Dendritic cell treated with granulocyte-macrophage colony-stimulating factor and Interleukin-4, amounts not matched to agents 40 ng/mL and 50 ng/mL, for 4 days (primary cell): ENCODE results near the gene MAP1LC3B2.

Experiments
- H3K27ac Mint-ChIP-seq: one replicate; pipeline ENCODE4 v1.8.0; 2022; ENCODE audit warnings: mild to moderate bottlenecking, mixed read lengths
- H3K27me3 Mint-ChIP-seq: one replicate; pipeline ENCODE4 v1.8.0; 2022; ENCODE audit warnings: mild to moderate bottlenecking, mixed read lengths
- H3K36me3 Mint-ChIP-seq: one replicate; pipeline ENCODE4 v1.8.0; 2022; ENCODE audit warnings: low read depth, mixed read lengths
- H3K4me1 Mint-ChIP-seq: one replicate; pipeline ENCODE4 v1.8.0; 2022; ENCODE audit warnings: low read depth, mixed read lengths
- H3K4me3 Mint-ChIP-seq: one replicate; pipeline ENCODE4 v1.8.0; 2022; ENCODE audit warnings: mild to moderate bottlenecking, moderate library complexity, mixed read lengths
- H3K9me3 Mint-ChIP-seq: one replicate; pipeline ENCODE4 v1.8.0; 2022; ENCODE audit warnings: mixed read lengths
- intact Hi-C: fragments of 100-400 bp; cut with micrococcal nuclease; formaldehyde crosslinking; loops from one replicate; pipeline ENCODE4 v1.15.0; 2022

MAP1LC3B2 gene

DNA sequence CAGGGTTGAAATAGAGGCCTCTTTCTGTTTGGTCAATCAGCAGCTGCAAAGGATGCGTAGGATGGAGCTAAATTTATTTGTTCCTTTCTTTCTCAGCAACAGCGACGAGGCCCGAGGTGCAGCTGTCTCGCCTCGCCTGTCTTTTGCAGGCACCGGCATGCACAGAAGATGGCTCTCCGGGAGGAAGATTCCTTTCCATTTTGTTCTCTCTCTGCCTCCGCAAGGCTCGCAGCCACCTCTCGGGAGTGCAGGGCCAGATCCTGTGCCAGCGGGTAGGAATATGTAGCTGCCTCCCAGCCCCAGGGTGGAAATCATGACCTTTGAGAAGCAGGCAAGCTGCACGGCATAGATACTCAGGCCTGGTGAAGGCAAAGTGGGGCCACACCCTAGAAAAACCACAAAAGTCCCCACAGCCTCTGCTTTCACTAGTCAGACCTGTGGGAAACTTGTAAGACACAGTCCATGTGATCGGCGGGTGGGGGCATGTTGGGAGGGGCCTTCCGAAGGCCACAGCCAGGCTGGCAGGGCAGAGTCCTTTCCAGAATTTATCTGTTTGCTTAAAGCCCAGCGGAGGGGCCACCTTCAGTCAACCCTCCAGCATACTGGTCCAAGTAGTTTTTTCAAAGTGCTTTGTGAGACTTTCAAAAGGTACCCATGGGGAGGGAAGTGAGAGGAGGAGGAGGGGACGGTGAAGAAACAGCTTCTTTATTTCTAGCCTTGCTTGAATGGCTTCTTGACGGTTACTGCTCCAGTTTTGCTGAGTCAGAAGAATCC is at the start of gene MAP1LC3B2:
TSS of gene MAP1LC3B2 (plus strand) at position 220 of the 774 bp plus-strand sequence. CDS start 16,562 bp downstream, outside the sequence.
- Mint-ChIP-seq H3K4me3 (peak within 1 kb of the TSS; percentile 61), H3K27me3 (peaks cover 3% of the 10 kb centered on the region), H3K36me3 (peaks cover 11% of the 10 kb centered on the region), H3K9me3 (peaks cover 12% of the 10 kb centered on the region), H3K27ac (peak within 1 kb of the TSS; percentile 96), H3K4me1 (peaks cover 53% of the 10 kb centered on the region)
- intact Hi-C loops, result loop anchor here (2.0 kb wide), 1 partner anchor 21 kb away; no protein-coding TSS in a partner anchor

DNA sequence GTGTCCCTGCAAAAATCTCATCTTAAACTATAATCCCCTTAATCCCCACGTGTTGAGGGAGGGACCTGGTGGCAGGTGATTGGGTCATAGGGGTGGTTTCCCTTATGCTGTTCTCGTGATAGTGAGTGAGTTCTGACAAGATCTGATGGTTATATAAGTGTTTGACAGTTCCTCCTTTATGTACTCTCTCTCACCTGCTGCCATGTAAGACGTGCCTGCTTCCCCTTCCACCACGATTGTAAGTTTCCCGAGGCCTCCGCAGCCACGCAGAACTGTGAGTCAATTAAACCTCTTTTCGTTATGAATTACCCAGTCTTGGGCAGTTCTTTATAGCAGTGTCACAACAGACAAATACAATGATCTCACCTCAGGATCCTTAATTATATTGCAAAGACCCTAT is 45.2 kb upstream of the MAP1LC3B2 start:
- Mint-ChIP-seq H3K4me1 (peaks cover 53% of the 10 kb centered on the region), H3K27ac (peak overlapping the region; percentile 6), H3K27me3 (peaks cover 1% of the 10 kb centered on the region), H3K36me3 (no peaks in the 10 kb centered on the region), H3K4me3 (no peak overlapping the region), H3K9me3 (no peaks in the 10 kb centered on the region)
- intact Hi-C loops, result no loop called here

DNA sequence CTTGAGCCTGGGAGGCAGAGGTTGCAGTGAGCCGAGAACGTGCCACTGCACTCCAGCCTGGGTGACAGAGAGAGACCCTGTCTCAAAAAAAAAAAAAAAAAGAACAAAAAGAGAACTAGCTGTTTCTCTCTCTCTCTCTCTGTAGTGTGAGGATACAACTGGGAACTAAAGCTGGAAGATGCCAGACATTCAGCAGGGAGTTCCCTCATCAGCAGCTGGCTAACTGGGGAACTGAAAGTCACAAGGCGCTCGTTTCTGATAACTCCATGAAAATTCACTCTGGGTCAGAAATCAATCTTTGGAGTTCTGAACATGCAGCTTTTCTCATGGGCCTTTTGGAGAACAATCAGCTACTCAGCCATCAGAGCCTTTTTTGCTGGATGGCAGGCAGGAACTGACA is 43.5 kb upstream of the MAP1LC3B2 start:
- H3K27me3 Mint-ChIP-seq, result peaks cover 14% of the 10 kb centered on the region
- peak overlapping the region; percentile 74 for H3K27ac Mint-ChIP-seq
- H3K36me3 Mint-ChIP-seq, result no peaks in the 10 kb centered on the region
- peaks cover 57% of the 10 kb centered on the region for H3K4me1 Mint-ChIP-seq
- intact Hi-C loops, result no loop called here
- peak overlapping the region; percentile 4 for H3K4me3 Mint-ChIP-seq
- no peaks in the 10 kb centered on the region for H3K9me3 Mint-ChIP-seq

DNA sequence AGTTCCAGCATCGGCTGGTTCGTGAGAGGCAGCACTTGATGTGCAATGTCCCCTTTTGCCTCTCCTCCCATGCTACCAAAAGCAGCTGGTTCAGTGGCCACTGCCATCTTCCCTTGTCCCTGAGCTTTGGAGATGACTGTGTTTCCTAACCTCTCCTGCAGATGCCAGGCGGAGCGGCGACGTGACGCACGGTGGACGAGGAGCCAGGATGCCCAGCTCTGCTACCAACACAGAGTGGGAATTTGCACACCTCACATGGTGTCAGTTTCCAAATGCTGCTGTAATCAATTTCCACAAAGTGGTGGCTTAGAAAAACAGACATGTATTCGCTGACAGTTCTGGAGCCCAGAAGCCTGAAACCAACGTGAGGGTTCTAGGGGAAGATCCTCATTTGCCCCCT is 42.5 kb upstream of the MAP1LC3B2 start:
- no peaks in the 10 kb centered on the region for H3K9me3 Mint-ChIP-seq
- intact Hi-C loops, result no loop called here
- peak overlapping the region; percentile 74 for H3K27ac Mint-ChIP-seq
- H3K36me3 Mint-ChIP-seq, result no peaks in the 10 kb centered on the region
- H3K4me1 Mint-ChIP-seq, result peaks cover 67% of the 10 kb centered on the region
- H3K4me3 Mint-ChIP-seq, result no peak overlapping the region
- H3K27me3 Mint-ChIP-seq, result peaks cover 23% of the 10 kb centered on the region

DNA sequence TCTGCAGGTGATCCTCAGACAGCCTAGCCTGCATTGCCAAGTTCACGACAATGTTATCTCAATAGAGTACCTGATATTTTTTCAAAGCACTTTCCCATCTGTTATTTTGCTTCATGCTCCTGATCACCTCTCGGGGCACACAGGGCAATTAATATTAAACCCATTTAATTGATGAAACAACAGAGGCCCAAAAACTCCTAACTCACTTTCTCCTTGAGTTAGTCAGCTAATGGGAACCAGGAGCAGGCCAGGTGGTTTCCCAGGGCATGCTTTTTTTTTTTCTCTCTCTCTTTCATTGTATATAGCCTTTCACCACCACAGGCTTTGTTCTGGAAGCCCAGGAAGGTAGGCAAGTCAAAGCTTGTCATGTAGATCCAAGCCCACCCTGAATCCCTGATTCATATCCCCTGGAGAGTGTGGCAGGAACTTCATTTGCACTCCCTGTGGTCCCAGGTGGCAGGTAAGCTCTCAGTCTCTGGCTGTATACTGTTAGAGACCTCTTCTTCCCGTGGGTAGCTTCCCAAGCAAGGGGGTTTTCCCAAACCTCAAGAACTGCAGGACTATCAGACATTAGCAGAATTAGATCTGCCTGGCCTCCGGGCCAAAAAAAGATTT is 41.6 kb upstream of the MAP1LC3B2 start:
- intact Hi-C loops, result no loop called here
- H3K4me3 Mint-ChIP-seq, result no peak overlapping the region
- H3K27ac Mint-ChIP-seq, result peak overlapping the region; percentile 74
- peaks cover 67% of the 10 kb centered on the region for H3K4me1 Mint-ChIP-seq
- no peaks in the 10 kb centered on the region for H3K36me3 Mint-ChIP-seq
- H3K9me3 Mint-ChIP-seq, result no peaks in the 10 kb centered on the region
- H3K27me3 Mint-ChIP-seq, result peaks cover 22% of the 10 kb centered on the region

DNA sequence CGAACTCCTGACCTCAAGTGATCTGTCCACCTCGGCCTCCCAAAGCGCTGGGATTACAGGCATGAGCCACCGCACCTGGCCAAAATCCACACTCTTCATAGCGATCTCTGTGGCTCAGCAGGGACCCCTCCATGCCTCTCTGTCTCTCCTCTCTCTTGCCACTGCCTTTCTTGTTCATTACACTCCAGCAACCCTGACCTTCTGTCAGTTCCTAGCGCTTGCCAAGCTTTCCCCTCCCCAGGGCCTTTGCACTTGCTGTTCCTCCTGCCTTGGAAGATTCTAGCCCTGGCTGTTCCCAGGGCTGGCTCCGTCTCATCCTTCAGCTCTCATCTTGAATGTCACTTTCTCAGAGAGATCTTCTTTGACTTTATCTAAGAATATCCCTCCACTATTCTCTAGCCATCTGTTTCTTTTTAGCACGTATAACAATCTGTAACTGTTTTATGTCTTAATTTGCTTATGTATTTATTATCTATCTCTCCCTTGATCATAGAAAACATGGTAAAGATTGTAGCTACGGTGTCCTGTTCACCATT is 38.9 kb upstream of the MAP1LC3B2 start:
- H3K27me3 Mint-ChIP-seq, result peaks cover 33% of the 10 kb centered on the region
- H3K4me3 Mint-ChIP-seq, result no peak overlapping the region
- peak overlapping the region; percentile 37 for H3K27ac Mint-ChIP-seq
- intact Hi-C loops, result no loop called here
- H3K36me3 Mint-ChIP-seq, result no peaks in the 10 kb centered on the region
- peaks cover 49% of the 10 kb centered on the region for H3K4me1 Mint-ChIP-seq
- no peaks in the 10 kb centered on the region for H3K9me3 Mint-ChIP-seq

DNA sequence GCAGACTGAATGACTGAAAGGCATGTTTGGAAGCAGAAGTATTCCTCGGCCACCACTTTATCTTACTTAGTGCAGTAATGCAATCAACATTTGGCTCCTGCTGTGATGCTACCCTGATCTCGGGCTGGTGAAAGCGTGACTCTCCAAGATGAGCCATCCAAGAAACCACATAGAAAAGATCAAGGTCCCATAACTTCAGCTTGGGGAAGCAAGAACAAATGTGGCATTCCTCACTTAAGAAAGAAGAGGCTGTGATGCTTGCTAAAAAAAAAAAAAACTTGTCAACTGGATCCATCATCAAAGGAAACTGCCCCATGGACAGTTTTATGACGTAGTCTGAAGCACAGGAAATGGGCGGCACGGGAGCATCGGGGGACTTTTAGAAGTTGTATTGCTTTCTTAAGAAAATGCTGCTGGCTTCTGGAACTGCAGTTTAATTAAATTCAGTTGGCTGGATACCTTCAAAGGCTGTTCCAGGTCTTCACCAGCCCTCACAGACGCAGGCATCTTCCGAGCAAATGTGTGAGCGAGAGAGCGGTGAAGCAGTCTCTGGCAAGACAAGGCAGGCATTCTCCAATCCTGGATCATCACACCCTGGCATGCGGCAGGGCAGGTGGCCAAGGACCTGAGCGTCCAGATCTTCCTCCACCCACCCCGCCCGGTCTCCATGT is 38.2 kb upstream of the MAP1LC3B2 start:
- Mint-ChIP-seq H3K9me3 (no peaks in the 10 kb centered on the region), H3K36me3 (no peaks in the 10 kb centered on the region), H3K27me3 (peaks cover 35% of the 10 kb centered on the region), H3K4me1 (peaks cover 43% of the 10 kb centered on the region), H3K27ac (peak overlapping the region; percentile 32), H3K4me3 (no peak overlapping the region)
- intact Hi-C loops, result no loop called here

DNA sequence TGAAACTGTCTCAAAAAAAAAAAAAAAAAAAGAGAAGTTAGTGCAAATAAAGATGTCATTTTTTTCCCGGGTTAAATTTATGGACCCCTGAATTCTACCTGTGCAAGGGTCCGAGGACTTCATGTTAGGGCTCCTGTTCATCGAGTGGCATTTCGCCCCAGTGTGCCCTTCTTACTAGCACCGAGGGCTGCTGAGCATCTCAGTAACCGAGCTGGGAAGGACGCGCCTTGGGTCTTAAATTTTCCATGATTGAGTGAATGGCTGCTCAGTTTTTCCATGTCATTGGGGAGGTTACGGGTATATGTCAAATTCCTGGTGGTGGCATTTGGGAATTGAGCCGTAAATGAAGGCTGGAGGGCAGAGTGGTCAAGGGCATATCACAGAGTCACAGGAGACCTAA is 34.9 kb upstream of the MAP1LC3B2 start:
- intact Hi-C loops, result no loop called here
- no peaks in the 10 kb centered on the region for H3K36me3 Mint-ChIP-seq
- H3K4me3 Mint-ChIP-seq, result no peak overlapping the region
- peaks cover 25% of the 10 kb centered on the region for H3K4me1 Mint-ChIP-seq
- peaks cover 38% of the 10 kb centered on the region for H3K27me3 Mint-ChIP-seq
- peaks cover 8% of the 10 kb centered on the region for H3K9me3 Mint-ChIP-seq
- H3K27ac Mint-ChIP-seq, result no peak overlapping the region

DNA sequence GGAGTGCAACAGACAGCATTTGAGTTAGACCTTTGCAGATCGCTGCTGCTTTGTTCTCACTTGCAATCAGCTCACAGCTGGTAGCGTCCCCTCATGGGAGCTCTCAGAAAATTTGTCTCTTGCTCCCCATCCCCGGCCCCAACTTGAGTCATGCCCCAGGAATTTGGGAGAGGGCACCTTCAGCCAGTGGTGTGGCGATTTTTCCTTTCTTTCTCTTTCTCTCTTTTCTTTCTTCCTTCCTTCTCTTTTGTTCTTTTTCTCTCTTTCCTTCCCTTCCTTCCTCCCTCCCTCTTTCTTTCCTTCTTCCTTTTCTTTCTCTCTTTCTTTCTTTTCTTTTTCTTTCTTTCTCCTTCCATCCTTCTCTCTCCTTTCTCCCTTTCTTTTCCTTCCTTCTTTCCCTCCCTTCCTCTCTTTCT is 34.2 kb upstream of the MAP1LC3B2 start:
- intact Hi-C loops, result no loop called here

DNA sequence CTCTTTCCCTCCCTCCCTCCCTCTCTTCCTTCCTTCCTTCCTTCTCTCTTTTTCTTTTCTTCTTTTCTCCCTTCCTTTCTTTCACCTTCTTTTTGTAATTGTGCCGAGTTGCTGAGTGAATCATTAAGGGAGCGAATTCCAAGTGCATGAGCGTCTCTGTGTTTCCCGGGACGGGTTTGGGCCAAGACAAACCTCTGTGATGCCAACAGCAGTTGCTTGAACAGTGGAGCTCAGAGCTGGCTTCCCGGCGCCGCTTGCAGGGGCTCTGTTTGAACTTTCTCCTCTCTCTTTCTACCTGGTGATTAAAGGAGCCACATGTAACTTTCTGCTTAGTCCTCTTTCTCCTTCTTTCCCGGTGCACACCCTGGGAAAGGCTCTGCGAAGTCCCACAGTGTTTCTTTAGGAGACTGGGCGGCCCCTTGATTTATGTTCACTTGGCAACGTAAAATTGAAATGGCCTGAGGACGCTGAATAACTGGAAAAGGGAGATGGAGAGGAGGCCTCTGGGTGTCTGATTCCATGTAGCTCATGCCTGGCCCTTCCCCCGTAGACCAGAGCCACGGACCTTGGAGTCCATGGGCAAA is 33.7 kb upstream of the MAP1LC3B2 start:
- H3K36me3 Mint-ChIP-seq, result no peaks in the 10 kb centered on the region
- H3K4me1 Mint-ChIP-seq, result peaks cover 27% of the 10 kb centered on the region
- intact Hi-C loops, result no loop called here
- no peak overlapping the region for H3K27ac Mint-ChIP-seq
- H3K4me3 Mint-ChIP-seq, result no peak overlapping the region
- H3K27me3 Mint-ChIP-seq, result peaks cover 30% of the 10 kb centered on the region
- peaks cover 8% of the 10 kb centered on the region for H3K9me3 Mint-ChIP-seq

More for the DNA sequence above, 34.2 kb upstream of the MAP1LC3B2 start:
- Mint-ChIP-seq H3K9me3 (peaks cover 8% of the 10 kb centered on the region), H3K36me3 (no peaks in the 10 kb centered on the region), H3K27ac (no peak overlapping the region), H3K4me1 (peaks cover 27% of the 10 kb centered on the region), H3K27me3 (peaks cover 34% of the 10 kb centered on the region), H3K4me3 (no peak overlapping the region)

DNA sequence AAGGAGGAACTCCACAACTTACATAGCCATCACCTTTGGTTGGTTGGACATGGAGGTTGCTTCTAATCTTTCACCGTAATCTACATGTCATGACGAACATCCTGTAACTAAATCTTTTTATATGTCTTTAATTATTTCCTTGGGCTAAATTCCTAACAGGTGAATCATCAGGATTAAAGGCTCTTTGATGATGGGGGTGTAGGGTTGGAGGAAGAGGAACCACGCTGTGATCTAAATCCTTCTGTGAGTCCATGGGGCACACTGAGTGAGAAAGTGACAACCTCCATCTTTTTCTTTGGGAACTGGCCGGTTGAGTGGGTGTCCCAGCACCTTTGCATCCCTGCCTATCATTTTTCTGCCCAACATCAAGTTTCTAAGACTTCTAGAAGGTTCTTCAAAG is 31.1 kb upstream of the MAP1LC3B2 start:
- intact Hi-C loops, result no loop called here
- peaks cover 28% of the 10 kb centered on the region for H3K27me3 Mint-ChIP-seq
- H3K4me3 Mint-ChIP-seq, result no peak overlapping the region
- peaks cover 8% of the 10 kb centered on the region for H3K9me3 Mint-ChIP-seq
- H3K36me3 Mint-ChIP-seq, result no peaks in the 10 kb centered on the region
- no peak overlapping the region for H3K27ac Mint-ChIP-seq
- peaks cover 25% of the 10 kb centered on the region for H3K4me1 Mint-ChIP-seq

DNA sequence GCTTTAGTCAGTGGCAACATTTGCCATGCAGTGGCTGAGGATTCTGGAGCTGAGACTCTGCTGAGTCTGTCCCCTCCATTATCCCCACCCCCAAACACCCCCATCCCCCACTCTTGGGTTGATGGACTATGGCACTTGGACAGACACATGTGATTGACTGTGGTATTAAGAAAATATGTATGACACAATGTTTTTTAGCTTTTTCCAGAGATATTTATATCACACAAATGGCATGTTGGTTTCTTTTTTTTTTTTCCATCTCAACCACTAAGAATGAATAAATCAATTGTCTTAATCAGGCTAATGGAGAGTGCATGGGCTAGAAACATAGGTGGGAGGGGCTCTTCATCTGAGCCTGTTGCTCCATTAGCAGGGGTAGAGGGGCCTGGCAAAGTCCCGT is 30.7 kb upstream of the MAP1LC3B2 start:
- intact Hi-C loops, result no loop called here
- H3K27me3 Mint-ChIP-seq, result peaks cover 31% of the 10 kb centered on the region
- H3K9me3 Mint-ChIP-seq, result peaks cover 8% of the 10 kb centered on the region
- H3K4me3 Mint-ChIP-seq, result no peak overlapping the region
- H3K36me3 Mint-ChIP-seq, result no peaks in the 10 kb centered on the region
- H3K4me1 Mint-ChIP-seq, result peaks cover 30% of the 10 kb centered on the region
- no peak overlapping the region for H3K27ac Mint-ChIP-seq

DNA sequence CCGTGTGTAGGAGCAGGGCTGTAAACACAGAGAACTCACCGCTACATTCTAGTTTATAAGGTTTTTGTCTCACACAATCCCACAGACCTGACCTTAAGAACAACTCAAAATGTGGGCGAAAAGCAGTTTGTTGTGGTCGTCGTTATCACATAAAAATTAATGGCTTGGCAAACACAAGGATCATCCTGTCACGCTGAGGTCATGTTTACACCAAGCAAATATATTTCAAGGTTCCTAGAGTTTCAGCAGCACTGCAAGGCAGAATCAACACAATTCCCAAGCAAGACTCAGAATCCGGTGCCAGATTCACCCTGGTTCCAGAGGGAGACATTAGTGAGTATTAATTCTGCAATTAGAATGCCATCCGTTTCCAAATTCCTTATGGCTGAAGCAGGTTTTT is 30.1 kb upstream of the MAP1LC3B2 start:
- H3K27ac Mint-ChIP-seq, result no peak overlapping the region
- H3K9me3 Mint-ChIP-seq, result peaks cover 8% of the 10 kb centered on the region
- no peak overlapping the region for H3K4me3 Mint-ChIP-seq
- intact Hi-C loops, result no loop called here
- H3K4me1 Mint-ChIP-seq, result peaks cover 34% of the 10 kb centered on the region
- H3K27me3 Mint-ChIP-seq, result peaks cover 32% of the 10 kb centered on the region
- H3K36me3 Mint-ChIP-seq, result no peaks in the 10 kb centered on the region

DNA sequence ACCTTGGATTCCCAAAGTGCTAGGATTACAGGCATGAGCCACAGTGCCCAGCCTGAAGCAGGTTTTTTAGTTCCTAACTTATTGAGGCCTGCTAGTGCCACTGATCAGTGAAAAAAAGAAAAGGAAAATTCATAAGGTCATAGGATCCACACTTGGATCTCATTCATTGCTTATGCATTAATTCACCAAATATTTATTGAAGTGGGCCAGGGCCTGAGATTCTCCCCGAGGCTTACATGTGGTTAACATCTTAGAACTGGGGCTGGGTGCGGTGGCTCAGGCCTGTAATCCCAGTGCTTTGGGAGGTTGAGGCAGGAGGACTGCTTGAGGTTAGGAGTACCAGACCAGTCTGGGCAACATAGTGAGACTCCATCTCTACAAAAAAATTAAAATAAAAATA is 29.5 kb upstream of the MAP1LC3B2 start:
- H3K9me3 Mint-ChIP-seq, result peaks cover 8% of the 10 kb centered on the region
- no peak overlapping the region for H3K4me3 Mint-ChIP-seq
- intact Hi-C loops, result no loop called here
- no peak overlapping the region for H3K27ac Mint-ChIP-seq
- H3K27me3 Mint-ChIP-seq, result peaks cover 31% of the 10 kb centered on the region
- H3K4me1 Mint-ChIP-seq, result peaks cover 40% of the 10 kb centered on the region
- no peaks in the 10 kb centered on the region for H3K36me3 Mint-ChIP-seq
